GM18519 (cell line): ENCODE measurements around the gene UTP14C.
"Not testable (repeated sequence)": the region's sequence is repeated elsewhere in the genome, so short reads cannot be mapped to it uniquely, and the experiment has no call there.

Experiments used
- ATAC-seq: cut with Tn5 transposase; IDR thresholded peaks from one replicate; pipeline ENCODE4 v1.9.1; 2021; ENCODE audit warnings: mild to moderate bottlenecking, moderate library complexity; ENCODE audit not compliant: unreplicated experiment, low FRiP score

UTP14C gene

GRCh38 chr13:52001120-52001731 is 23.3 kb upstream of the UTP14C start:
- ATAC-seq: peak; percentile 83

GRCh38 chr13:52002361-52002760 is 22.1 kb upstream of the UTP14C start:
- no peak for ATAC-seq

- ATAC-seq: no peak
These were observed 20.9 kb upstream of the UTP14C start for GRCh38 chr13:52003541-52003940.

GRCh38 chr13:52004511-52005170 is 19.9 kb upstream of the UTP14C start:
- no peak for ATAC-seq

GRCh38 chr13:52005841-52006522 is 18.5 kb upstream of the UTP14C start:
- no peak for ATAC-seq

- no peak for ATAC-seq
These were observed 17.8 kb upstream of the UTP14C start for GRCh38 chr13:52006523-52007245.

GRCh38 chr13:52009946-52010345 is 14.5 kb upstream of the UTP14C start:
- no peak for ATAC-seq

GRCh38 chr13:52010890-52011631 is 13.4 kb upstream of the UTP14C start, which contains the start of gene ATP7B:
Gene ATP7B, minus strand, starts transcription at chr13:52011450. Its CDS starts 113 bp downstream, at chr13:52011337.
- no peak for ATAC-seq

- ATAC-seq: peak; percentile 99
These were observed 12.6 kb upstream of the UTP14C start, which contains the start of gene ALG11 for GRCh38 chr13:52011632-52012511. Gene ALG11, plus strand, starts transcription at chr13:52012398. Its CDS starts 21 bp downstream, at chr13:52012419.

GRCh38 chr13:52012512-52012836 is 12.0 kb upstream of the UTP14C start:
- no peak for ATAC-seq

GRCh38 chr13:52016296-52016695 is 8.2 kb upstream of the UTP14C start:
- ATAC-seq: no peak

GRCh38 chr13:52020191-52020590 is 4.3 kb upstream of the UTP14C start:
- no peak for ATAC-seq

- ATAC-seq: no peak
These were observed 2.1 kb upstream of the UTP14C start for GRCh38 chr13:52022356-52022755.

- ATAC-seq: no peak
These were observed 1.2 kb downstream of the UTP14C start for GRCh38 chr13:52025475-52026245.

GRCh38 chr13:52026246-52026626 is 1.7 kb downstream of the UTP14C start:
- no peak for ATAC-seq

- no peak for ATAC-seq
These were observed 3.3 kb downstream of the UTP14C start for GRCh38 chr13:52027832-52028231.

- ATAC-seq: no peak
These were observed 5.1 kb downstream of the UTP14C start for GRCh38 chr13:52029569-52029968.

GRCh38 chr13:52030401-52030800 is 5.9 kb downstream of the UTP14C start:
- ATAC-seq: not testable (repeated sequence)

- no peak for ATAC-seq
These were observed 8.5 kb downstream of the UTP14C start for GRCh38 chr13:52033039-52033438.
